GM21515 (cell line): ENCODE results near the gene LPAR2.
A peak's percentile ranks its signal among the peaks of the same experiment; 100 is the strongest.
"Not testable (repeated sequence)": the region's sequence is repeated elsewhere in the genome, so short reads cannot be mapped to it uniquely, and the experiment has no call there.

Experiments
- ATAC-seq: cut with Tn5 transposase; IDR thresholded peaks from one replicate; pipeline ENCODE4 v1.9.1; 2021; ENCODE audit not compliant: unreplicated experiment

The LPAR2 gene

GRCh38 chr19:19627621-19628500 lies at the start of gene LPAR2:
Gene LPAR2, minus strand, starts transcription at chr19:19628220. Its CDS starts 945 bp downstream, at chr19:19627275.
- ATAC-seq = peak; percentile 49

- ATAC-seq = no peak
Observed at GRCh38 chr19:19677579-19677978, 49.6 kb upstream of the LPAR2 start.

- no peak for ATAC-seq
Observed at GRCh38 chr19:19674315-19674714, 46.3 kb upstream of the LPAR2 start.

- no peak for ATAC-seq
Observed at GRCh38 chr19:19672816-19673215, 44.8 kb upstream of the LPAR2 start.

GRCh38 chr19:19670070-19670551 lies 42.1 kb upstream of the LPAR2 start:
- no peak for ATAC-seq

- ATAC-seq = peak; percentile 65
Observed at GRCh38 chr19:19668230-19669012, 40.4 kb upstream of the LPAR2 start, which contains the start of gene ZNF101. Gene ZNF101, plus strand, starts transcription at chr19:19668839. Its CDS starts 125 bp downstream, at chr19:19668964.

- ATAC-seq = not testable (repeated sequence)
Observed at GRCh38 chr19:19665420-19665948, 37.5 kb upstream of the LPAR2 start.

GRCh38 chr19:19663256-19664120 lies 35.5 kb upstream of the LPAR2 start, which contains the start of gene ATP13A1:
Gene ATP13A1, minus strand, starts transcription at chr19:19663676. Its CDS starts 10 bp downstream, at chr19:19663666.
- peak; percentile 65 for ATAC-seq

GRCh38 chr19:19662871-19663255 lies 34.8 kb upstream of the LPAR2 start:
- ATAC-seq = no peak

GRCh38 chr19:19662344-19662743 lies 34.3 kb upstream of the LPAR2 start:
- ATAC-seq = no peak

- peak; percentile 38 for ATAC-seq
Observed at GRCh38 chr19:19661675-19662251, 33.7 kb upstream of the LPAR2 start.

- no peak for ATAC-seq
Observed at GRCh38 chr19:19661141-19661674, 33.2 kb upstream of the LPAR2 start.

GRCh38 chr19:19659646-19660245 lies 31.7 kb upstream of the LPAR2 start:
- ATAC-seq = no peak

- no peak for ATAC-seq
Observed at GRCh38 chr19:19657397-19657783, 29.4 kb upstream of the LPAR2 start.

- ATAC-seq = no peak
Observed at GRCh38 chr19:19656451-19657396, 28.7 kb upstream of the LPAR2 start.

GRCh38 chr19:19655641-19656343 lies 27.8 kb upstream of the LPAR2 start:
- ATAC-seq = no peak

GRCh38 chr19:19655051-19655594 lies 27.1 kb upstream of the LPAR2 start:
- no peak for ATAC-seq
